Endothelial cell of umbilical vein (primary cell): ENCODE measurements around the gene CISD3. TPM values are rescaled to one million over a fixed set of nuclear protein-coding genes. Genes with fewer than 3 reads are reported as not detected.

Source experiments
- BruUV-seq: library from RNA; stranded (reverse); fragments of 400-500 nt; replicated peaks from 2 replicates; lab custom pipeline; 2021; lab: Mats Ljungman, UMichigan
- CTCF ChIA-PET: fragments of 300-600, 350-600 bp; sonication (Branson Sonifier 250); formaldehyde crosslinking; loops from one replicate; lab custom pipeline; 2021; ENCODE audit warnings: antibody characterized with exemption, inconsistent platforms; lab: Charles Lee
- POLR2A ChIA-PET: fragments of 300-600, 350-600 bp; sonication (Branson Sonifier 250); formaldehyde crosslinking; loops from one replicate; lab custom pipeline; 2021; ENCODE audit warnings: antibody characterized with exemption, inconsistent platforms; lab: Charles Lee
- DNase-seq: peaks from one replicate; pipeline ENCODE4 v3.0.0-alpha.2; 2011; ENCODE audit warnings: low read depth, low spot score
- FAIRE-seq: peaks from 2 replicates; lab custom pipeline; 2011; peaks lifted over from hg19 to GRCh38; lab: Jason Lieb, UNC
- H2AFZ ChIP-seq: 2 replicates; pipeline ENCODE4 v1.6.0; 2012; ENCODE audit warnings: low read depth, low read length, control low read depth, inconsistent platforms
- H3K27ac ChIP-seq: 2 replicates; pipeline ENCODE4 v1.5.1; 2011; ENCODE audit warnings: low read depth, mild to moderate bottlenecking, control low read depth, low read length, moderate library complexity; ENCODE audit not compliant: insufficient read depth
- H3K27me3 ChIP-seq, 2 experiments: 2 replicates each; pipeline versions ENCODE4 v1.6.0 to v1.6.1; 2011; ENCODE audit warnings: low read length in 2 of 2, mixed read lengths in 1 of 2; ENCODE audit not compliant: control insufficient read depth in 2 of 2, insufficient read depth in 2 of 2
- H3K36me3 ChIP-seq, 2 experiments: 2 replicates in 1 of 2; 3 replicates in 1 of 2; pipeline ENCODE4 v1.5.1; 2011; ENCODE audit warnings: low read length in 2 of 2, mild to moderate bottlenecking in 1 of 2, moderate library complexity in 1 of 2; ENCODE audit not compliant: control insufficient read depth in 2 of 2, insufficient read depth in 2 of 2; ENCODE audit errors: extremely low read depth in 1 of 2
- H3K4me1 ChIP-seq: 3 replicates; pipeline ENCODE4 v1.5.1; 2011; ENCODE audit warnings: mild to moderate bottlenecking, low read length; ENCODE audit not compliant: control insufficient read depth, insufficient read depth; ENCODE audit errors: extremely low read depth
- H3K4me2 ChIP-seq: 2 replicates; pipeline ENCODE4 v1.6.1; 2011; ENCODE audit warnings: low read length, control low read depth, mixed read lengths; ENCODE audit not compliant: insufficient read depth
- H3K4me3 ChIP-seq, 3 experiments: fragments of 200-600 bp in 1 of 3; sonication (generic), shearing (Covaris generic) in 1 of 3; replicated peaks in 1 of 3; 2 replicates each; pipeline ENCODE4 v1.5.1; 2011 to 2016; ENCODE audit warnings: control low read depth in 3 of 3, low read length in 3 of 3, mild to moderate bottlenecking in 2 of 3, inconsistent platforms in 1 of 3, low read depth in 1 of 3, moderate library complexity in 1 of 3; ENCODE audit not compliant: insufficient read depth in 1 of 3
- H3K79me2 ChIP-seq: 2 replicates; pipeline ENCODE4 v1.6.0; 2012; ENCODE audit warnings: low read length, inconsistent platforms; ENCODE audit not compliant: control insufficient read depth, insufficient read depth
- H3K9ac ChIP-seq: replicated peaks from 2 replicates; pipeline ENCODE3; 2011; ENCODE audit warnings: low read length, control low read depth; ENCODE audit not compliant: insufficient read depth; ENCODE audit errors: extremely low read depth
- H3K9me1 ChIP-seq: replicated peaks from 3 replicates; pipeline ENCODE4 v1.6.0; 2011; ENCODE audit warnings: mild to moderate bottlenecking, low read length; ENCODE audit not compliant: control insufficient read depth, insufficient read depth; ENCODE audit errors: extremely low read depth
- H3K9me3 ChIP-seq: replicated peaks from 2 replicates; pipeline ENCODE4 v1.5.1; 2012; ENCODE audit warnings: low read length, inconsistent platforms; ENCODE audit not compliant: control insufficient read depth, insufficient read depth
- H4K20me1 ChIP-seq: replicated peaks from 2 replicates; pipeline ENCODE3; 2011; ENCODE audit warnings: mild to moderate bottlenecking, low read length; ENCODE audit not compliant: control insufficient read depth, insufficient read depth; ENCODE audit errors: extremely low read depth
- EZH2 ChIP-seq: IDR thresholded peaks from 2 replicates; pipeline ENCODE4 v1.6.1; 2012; ENCODE audit warnings: borderline replicate concordance, low read depth, mild to moderate bottlenecking, moderate library complexity, low read length, inconsistent platforms; ENCODE audit not compliant: severe bottlenecking
- FOS ChIP-seq: IDR thresholded peaks from 2 replicates; pipeline ENCODE4 v1.6.1; 2011; ENCODE audit warnings: mild to moderate bottlenecking, low read length, moderate library complexity, borderline replicate concordance; ENCODE audit not compliant: insufficient read depth
- GATA2 ChIP-seq: IDR thresholded peaks from 2 replicates; pipeline ENCODE4 v1.7.0; 2011; ENCODE audit warnings: low read depth, mild to moderate bottlenecking, moderate library complexity, mixed read lengths, low read length; ENCODE audit not compliant: insufficient read length, insufficient read depth
- JUN ChIP-seq: IDR thresholded peaks from 2 replicates; pipeline ENCODE4 v1.6.1; 2011; ENCODE audit warnings: borderline replicate concordance, low read depth; ENCODE audit not compliant: insufficient read length, insufficient read depth
- MAX ChIP-seq: IDR thresholded peaks from 2 replicates; pipeline ENCODE4 v1.6.1; 2011; ENCODE audit not compliant: insufficient read depth, insufficient read length
- MYC ChIP-seq: IDR thresholded peaks from one replicate; pipeline ENCODE4 v1.6.1; 2011; ENCODE audit warnings: mild to moderate bottlenecking, low read depth, low read length
- POLR2A ChIP-seq: IDR thresholded peaks from 2 replicates; pipeline ENCODE4 v1.6.1; 2012; ENCODE audit warnings: low read depth, mild to moderate bottlenecking, control low read depth, low read length
- POLR2AphosphoS5 ChIP-seq: IDR thresholded peaks from 2 replicates; pipeline ENCODE4 v1.6.1; 2012; ENCODE audit warnings: low read depth, mild to moderate bottlenecking, control low read depth, low read length, moderate library complexity; ENCODE audit not compliant: insufficient read depth
- dilution Hi-C: fragments of 300-500 bp; cut with MboI; formaldehyde crosslinking; loops from one replicate; pipeline ENCODE4 v1.15.0; 2019; ENCODE audit warnings: low sequenced_read_pairs; ENCODE audit not compliant: extremely low pct_ligation_motif_present
- intact Hi-C: fragments of 100-400 bp; cut with micrococcal nuclease; formaldehyde crosslinking; loops from one replicate; pipeline ENCODE4 v1.10.0; 2022
- microRNA-seq: library from miRNA; unstranded; fragments of <30 nt; microRNA quantifications from one replicate; pipeline ENCODE4 v1.2.0, GENCODE V29; 2021; ENCODE audit warnings: borderline number of aligned reads, borderline replicate concordance
- polyA plus RNA-seq, 4 experiments: library from polyadenylated mRNA; depleted of rRNA in 3 of 4; stranded (reverse) in 3 of 4; unstranded in 1 of 4; fragments of >200 nt; gene quantifications; 2 replicates each; pipeline versions ENCODE4 v1.2.1 to v1.2.3, GENCODE V29; 2011 to 2012; ENCODE audit warnings: missing spikeins in 1 of 4
- small RNA-seq: library from RNA; depleted of rRNA; stranded (forward); fragments of <200 nt; gene quantifications from one replicate; pipeline ENCODE3, GENCODE V24; 2012; ENCODE audit warnings: low replicate concordance, low read depth; ENCODE audit not compliant: insufficient read depth, insufficient read length
- total RNA-seq: library from RNA; stranded (reverse); gene quantifications from 2 replicates; pipeline ENCODE4 v1.2.3, GENCODE V29; 2021
- TF ChIP-seq, protein P1 (sequence below), 2 donors: IDR thresholded peaks; 1 replicate in 1 of 2; 2 replicates in 1 of 2; pipeline ENCODE4 v1.5.1; 2011; ENCODE audit warnings: low read length in 2 of 2, mild to moderate bottlenecking in 2 of 2, moderate library complexity in 2 of 2, control low read depth in 1 of 2, inconsistent platforms in 1 of 2, low read depth in 1 of 2; ENCODE audit not compliant: insufficient read depth in 1 of 2; ENCODE audit errors: extremely low read depth in 1 of 2

CISD3 gene
- total and polyA plus RNA-seq, 2 donors (not counting 3 experiments of a cell fraction or from before 2014, with no cell fraction given) = 8.7 to 23.7 TPM

DNA sequence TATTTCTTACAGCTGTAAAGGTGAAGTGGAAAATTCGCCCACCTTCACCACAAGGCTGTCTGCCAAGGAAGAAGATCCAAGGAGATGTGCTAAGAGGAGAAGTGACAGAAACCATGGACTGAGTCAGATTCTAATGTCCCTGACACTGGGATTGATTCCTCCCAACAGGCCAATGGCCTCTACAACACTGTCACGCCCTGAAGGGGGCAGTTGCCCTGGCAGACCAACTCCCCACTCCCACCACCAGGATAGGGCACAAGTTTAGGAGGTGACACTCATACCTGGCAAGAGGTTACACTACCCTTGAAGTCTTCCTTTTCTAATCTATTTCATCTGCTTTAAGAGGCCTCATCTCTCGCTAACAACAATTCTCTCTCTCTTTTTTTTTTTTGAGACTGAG is 53.1 kb downstream of the CISD3 start:
- intact Hi-C loops (no loop called here), dilution Hi-C loops (no loop called here)
- Histone ChIP-seq H3K4me2 (no peak overlapping the region), H2AFZ (no peak overlapping the region), H3K4me3 (no peak overlapping the region), H3K27me3 (no peaks in the 10 kb centered on the region), H3K9me1 (no peaks in the 10 kb centered on the region), H3K79me2 (no peaks in the 10 kb centered on the region), H3K9me3 (no peaks in the 10 kb centered on the region), H3K9ac (no peak overlapping the region), H4K20me1 (no peaks in the 10 kb centered on the region), H3K27ac (no peak overlapping the region), H3K36me3 (peaks cover 32 to 60% of the 10 kb centered on the region in 2 experiments), H3K4me1 (no peaks in the 10 kb centered on the region)
- CTCF ChIA-PET = no interaction called here
- FAIRE-seq (no peak), DNase-seq (no peak)
- TF ChIP-seq EZH2 = no peak
- TF ChIP-seq, protein P1, sequence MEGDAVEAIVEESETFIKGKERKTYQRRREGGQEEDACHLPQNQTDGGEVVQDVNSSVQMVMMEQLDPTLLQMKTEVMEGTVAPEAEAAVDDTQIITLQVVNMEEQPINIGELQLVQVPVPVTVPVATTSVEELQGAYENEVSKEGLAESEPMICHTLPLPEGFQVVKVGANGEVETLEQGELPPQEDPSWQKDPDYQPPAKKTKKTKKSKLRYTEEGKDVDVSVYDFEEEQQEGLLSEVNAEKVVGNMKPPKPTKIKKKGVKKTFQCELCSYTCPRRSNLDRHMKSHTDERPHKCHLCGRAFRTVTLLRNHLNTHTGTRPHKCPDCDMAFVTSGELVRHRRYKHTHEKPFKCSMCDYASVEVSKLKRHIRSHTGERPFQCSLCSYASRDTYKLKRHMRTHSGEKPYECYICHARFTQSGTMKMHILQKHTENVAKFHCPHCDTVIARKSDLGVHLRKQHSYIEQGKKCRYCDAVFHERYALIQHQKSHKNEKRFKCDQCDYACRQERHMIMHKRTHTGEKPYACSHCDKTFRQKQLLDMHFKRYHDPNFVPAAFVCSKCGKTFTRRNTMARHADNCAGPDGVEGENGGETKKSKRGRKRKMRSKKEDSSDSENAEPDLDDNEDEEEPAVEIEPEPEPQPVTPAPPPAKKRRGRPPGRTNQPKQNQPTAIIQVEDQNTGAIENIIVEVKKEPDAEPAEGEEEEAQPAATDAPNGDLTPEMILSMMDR (IDR thresholded peaks at IDR 0.05; ENCODE audit: extremely low read depth in 1 of 2, insufficient read depth in 1 of 2, low read depth in 1 of 2, low read length in 2 of 2) = no peak
- TF ChIP-seq POLR2A = no peak
- no peak for TF ChIP-seq MYC
- no peak for TF ChIP-seq FOS
- TF ChIP-seq POLR2AphosphoS5 = no peak
- TF ChIP-seq JUN = no peak
- TF ChIP-seq GATA2 = no peak
- no peak for TF ChIP-seq MAX
- POLR2A ChIA-PET = no interaction called here
- BruUV-seq = no TSS peak

Small RNAs within 50 kb of the gene (microRNA-seq; reads per million reads assigned to microRNA genes)
- not detected for gene MIR4726
- gene MIR4734 = not detected

Small RNAs within 50 kb of the gene (small RNA-seq; reads per million reads assigned to genes)
- gene MIR4726 (not detected), gene MIR4734 (not detected), gene RNA5SP440 (not detected), gene RNU6-866P (not detected)

Other genes starting within 250 kb of the CISD3 start
- 0.12 and 0.35 TPM in 2 replicates for gene SRCIN1, start 124.4 kb upstream of the CISD3 start, total RNA-seq
- gene SRCIN1, start 124.4 kb upstream of the CISD3 start, polyA plus RNA-seq = 0.15 and 0.37 TPM in 2 replicates
- 2.6 and 2.9 TPM in 2 replicates for gene EPOP, start 55.4 kb upstream of the CISD3 start, total RNA-seq
- 0.43 and 0.54 TPM in 2 replicates for gene EPOP, start 55.4 kb upstream of the CISD3 start, polyA plus RNA-seq
- 85.4 and 86.6 TPM in 2 replicates for gene MLLT6, start 25.1 kb upstream of the CISD3 start, total RNA-seq
- 32.1 and 35.7 TPM in 2 replicates for gene MLLT6, start 25.1 kb upstream of the CISD3 start, polyA plus RNA-seq
- 77.5 and 78.4 TPM in 2 replicates for gene PCGF2, start 18.0 kb downstream of the CISD3 start, total RNA-seq
- gene PCGF2, start 18.0 kb downstream of the CISD3 start, polyA plus RNA-seq = 39.8 and 45.3 TPM in 2 replicates
- 213 and 227 TPM in 2 replicates for gene PSMB3, start 22.4 kb downstream of the CISD3 start, total RNA-seq
- 685 and 705 TPM in 2 replicates for gene PSMB3, start 22.4 kb downstream of the CISD3 start, polyA plus RNA-seq
- gene PIP4K2B, start 69.2 kb downstream of the CISD3 start, total RNA-seq = 48.1 and 48.8 TPM in 2 replicates
- gene PIP4K2B, start 69.2 kb downstream of the CISD3 start, polyA plus RNA-seq = 22.4 and 23.1 TPM in 2 replicates
- gene CWC25, start 95.0 kb downstream of the CISD3 start, total RNA-seq = 19.7 and 20.0 TPM in 2 replicates
- gene CWC25, start 95.0 kb downstream of the CISD3 start, polyA plus RNA-seq = 12.4 and 13.8 TPM in 2 replicates
- 1,270 and 1,292 TPM in 2 replicates for gene RPL23, start 123.4 kb downstream of the CISD3 start, total RNA-seq
- 1,232 and 1,847 TPM in 2 replicates for gene RPL23, start 123.4 kb downstream of the CISD3 start, polyA plus RNA-seq
- 231 and 242 TPM in 2 replicates for gene LASP1, start 139.7 kb downstream of the CISD3 start, total RNA-seq
- gene LASP1, start 139.7 kb downstream of the CISD3 start, polyA plus RNA-seq = 214 and 247 TPM in 2 replicates
- not detected in 2 replicates for gene FBXO47, start 237.1 kb downstream of the CISD3 start, total RNA-seq
- not detected in 2 replicates for gene FBXO47, start 237.1 kb downstream of the CISD3 start, polyA plus RNA-seq